Esophagus muscularis mucosa (tissue), 3 donors: ENCODE data around the gene CNGA2.

Experiments used
- POLR2A ChIP-seq: fragments of 450-650 bp; IDR thresholded peaks from one replicate; pipeline ENCODE4 v1.6.1; 2017; ENCODE audit warnings: antibody characterized with exemption, moderate library complexity, mild to moderate bottlenecking, low read depth
- TF ChIP-seq, protein P1 (sequence below), 3 experiments: fragments of 200-600 bp in 2 of 3; fragments of 450-650 bp in 1 of 3; sonication (generic) in 2 of 3; IDR thresholded peaks; one replicate each; pipeline ENCODE4 v1.5.1; 2017 to 2019; ENCODE audit warnings: antibody characterized with exemption in 3 of 3, mild to moderate bottlenecking in 2 of 3, moderate library complexity in 1 of 3

DNA sequence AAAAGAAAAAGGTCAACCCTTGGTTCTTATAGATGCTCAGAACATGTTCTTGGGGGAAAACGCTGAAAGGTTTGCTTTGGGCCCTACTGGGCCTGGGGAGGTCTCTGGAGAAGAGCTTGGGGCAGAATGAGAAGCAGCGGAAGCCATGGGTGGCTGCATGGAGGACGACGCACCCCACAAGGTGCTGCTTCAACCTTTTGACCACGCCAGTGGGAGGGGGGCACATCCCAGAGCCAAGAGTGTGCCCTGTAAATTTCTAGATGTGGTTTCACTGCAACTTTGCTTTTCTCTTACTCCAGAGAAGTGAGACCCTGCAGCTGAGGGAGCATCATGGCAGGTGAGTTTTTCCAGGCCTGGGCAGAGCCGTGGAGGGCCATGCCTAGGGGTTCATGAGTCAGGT lies 36.1 kb upstream of the CNGA2 start:
- TF ChIP-seq POLR2A, result no peak
- TF ChIP-seq, protein P1, sequence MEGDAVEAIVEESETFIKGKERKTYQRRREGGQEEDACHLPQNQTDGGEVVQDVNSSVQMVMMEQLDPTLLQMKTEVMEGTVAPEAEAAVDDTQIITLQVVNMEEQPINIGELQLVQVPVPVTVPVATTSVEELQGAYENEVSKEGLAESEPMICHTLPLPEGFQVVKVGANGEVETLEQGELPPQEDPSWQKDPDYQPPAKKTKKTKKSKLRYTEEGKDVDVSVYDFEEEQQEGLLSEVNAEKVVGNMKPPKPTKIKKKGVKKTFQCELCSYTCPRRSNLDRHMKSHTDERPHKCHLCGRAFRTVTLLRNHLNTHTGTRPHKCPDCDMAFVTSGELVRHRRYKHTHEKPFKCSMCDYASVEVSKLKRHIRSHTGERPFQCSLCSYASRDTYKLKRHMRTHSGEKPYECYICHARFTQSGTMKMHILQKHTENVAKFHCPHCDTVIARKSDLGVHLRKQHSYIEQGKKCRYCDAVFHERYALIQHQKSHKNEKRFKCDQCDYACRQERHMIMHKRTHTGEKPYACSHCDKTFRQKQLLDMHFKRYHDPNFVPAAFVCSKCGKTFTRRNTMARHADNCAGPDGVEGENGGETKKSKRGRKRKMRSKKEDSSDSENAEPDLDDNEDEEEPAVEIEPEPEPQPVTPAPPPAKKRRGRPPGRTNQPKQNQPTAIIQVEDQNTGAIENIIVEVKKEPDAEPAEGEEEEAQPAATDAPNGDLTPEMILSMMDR (IDR thresholded peaks at IDR 0.05), result no peak
